A673 (cell line): Measurements from ENCODE around the gene SCGN. TPM values are rescaled to one million over a fixed set of nuclear protein-coding genes. Genes with fewer than 3 reads are reported as not detected.

Experiments
- BruUV-seq: library from RNA; stranded (reverse); fragments of 400-500 nt; replicated peaks from 2 replicates; lab custom pipeline; 2021; lab: Mats Ljungman, UMichigan
- CTCF ChIA-PET: fragments of 300-600 bp; sonication (Branson Sonifier 250); formaldehyde crosslinking; loops from one replicate; lab custom pipeline; 2022; ENCODE audit warnings: antibody characterized with exemption; lab: Charles Lee
- POLR2A ChIA-PET: fragments of 300-600 bp; sonication (Branson Sonifier 250); formaldehyde crosslinking; loops from one replicate; lab custom pipeline; 2022; ENCODE audit warnings: antibody characterized with exemption; ENCODE audit not compliant: low non-redundant PET; lab: Charles Lee
- DNase-seq: peaks from one replicate; pipeline ENCODE4 v3.0.0-alpha.2; 2015; ENCODE audit warnings: low spot score
- H3K27ac ChIP-seq: fragments of 200-600 bp; sonication (generic); 2 replicates; pipeline ENCODE4 v1.5.1; 2016; ENCODE audit warnings: mixed run types, low read depth, mild to moderate bottlenecking, mixed read lengths, antibody characterized with exemption, low read length; ENCODE audit not compliant: poor library complexity, severe bottlenecking
- H3K27me3 ChIP-seq: fragments of 200-600 bp; sonication (generic); replicated peaks from 2 replicates; pipeline ENCODE4 v1.6.1; 2017; ENCODE audit warnings: mixed run types, low read depth, mild to moderate bottlenecking, mixed read lengths, antibody characterized with exemption, low read length; ENCODE audit not compliant: insufficient read depth, poor library complexity
- H3K36me3 ChIP-seq: fragments of 200-600 bp; sonication (generic); 2 replicates; pipeline ENCODE4 v1.6.1; 2016; ENCODE audit warnings: mixed run types, mild to moderate bottlenecking, mixed read lengths, antibody characterized with exemption, low read length; ENCODE audit not compliant: insufficient read depth, poor library complexity, severe bottlenecking
- H3K4me1 ChIP-seq: fragments of 200-600 bp; sonication (generic); 2 replicates; pipeline ENCODE4 v1.6.1; 2017; ENCODE audit warnings: mixed run types, mild to moderate bottlenecking, mixed read lengths, antibody characterized with exemption, low read length; ENCODE audit not compliant: insufficient read depth, poor library complexity, severe bottlenecking
- H3K4me3 ChIP-seq: fragments of 200-600 bp; sonication (generic); 2 replicates; pipeline ENCODE4 v1.5.1; 2016; ENCODE audit warnings: low read depth, mixed run types, mild to moderate bottlenecking, mixed read lengths, low read length; ENCODE audit not compliant: poor library complexity, severe bottlenecking
- H3K9me3 ChIP-seq: fragments of 200-600 bp; sonication (generic); 2 replicates; pipeline ENCODE4 v1.6.1; 2016; ENCODE audit warnings: mixed run types, low read depth, mild to moderate bottlenecking, mixed read lengths, antibody characterized with exemption, low read length; ENCODE audit not compliant: poor library complexity, severe bottlenecking
- CTCF ChIP-seq: fragments of 300-800, 200-600 bp; sonication (generic); conservative IDR thresholded peaks from 2 replicates; pipeline ENCODE4 v1.5.1; 2017; ENCODE audit warnings: low read depth, mild to moderate bottlenecking, antibody characterized with exemption, low read length, moderate library complexity, mixed read lengths
- EZH2 ChIP-seq: fragments of 200-600 bp; sonication (generic); IDR thresholded peaks from 2 replicates; pipeline ENCODE4 v1.6.1; 2017; ENCODE audit warnings: borderline replicate concordance, low read depth, mild to moderate bottlenecking, mixed read lengths, antibody characterized with exemption, low read length; ENCODE audit not compliant: poor library complexity, severe bottlenecking
- intact Hi-C: fragments of 100-400 bp; cut with micrococcal nuclease; formaldehyde crosslinking; loops from one replicate; pipeline ENCODE4 v1.10.0; 2022; ENCODE audit not compliant: unreplicated experiment
- total RNA-seq: library from RNA; stranded (reverse); gene quantifications from 2 replicates; pipeline ENCODE4 v1.2.3, GENCODE V29; 2021

Gene SCGN
- total RNA-seq, 1 experiment from 2014 or later: not detected

- Histone ChIP-seq H3K36me3 (no peaks in the 10 kb centered on the region), H3K27ac (no peak overlapping the region), H3K9me3 (no peaks in the 10 kb centered on the region), H3K27me3 (no peaks in the 10 kb centered on the region), H3K4me1 (no peaks in the 10 kb centered on the region), H3K4me3 (no peak overlapping the region)
- BruUV-seq: no TSS peak
- no peak for TF ChIP-seq CTCF
- no peak for TF ChIP-seq EZH2
- intact Hi-C loops: no loop called here
- DNase-seq: no peak
- ChIA-PET POLR2A (no interaction called here), CTCF (interaction anchor here (0.6 kb wide), 2 partner anchors 147 to 352 kb away, joined by 3 to 4 read pairs; no protein-coding TSS in a partner anchor)
Measured at GRCh38 chr6:25617997-25618396, 34.0 kb upstream of the SCGN start.

GRCh38 chr6:25619217-25619616 lies 32.8 kb upstream of the SCGN start:
- no peaks in the 10 kb centered on the region for H3K9me3 ChIP-seq
- TF ChIP-seq EZH2: no peak
- TF ChIP-seq CTCF: no peak
- no peaks in the 10 kb centered on the region for H3K36me3 ChIP-seq
- no peak for DNase-seq
- ChIA-PET POLR2A (no interaction called here), CTCF (no interaction called here)
- intact Hi-C loops: no loop called here
- H3K4me1 ChIP-seq: no peaks in the 10 kb centered on the region
- H3K4me3 ChIP-seq: no peak overlapping the region
- H3K27ac ChIP-seq: no peak overlapping the region
- BruUV-seq: no TSS peak
- no peaks in the 10 kb centered on the region for H3K27me3 ChIP-seq

- no peaks in the 10 kb centered on the region for H3K36me3 ChIP-seq
- H3K27ac ChIP-seq: no peak overlapping the region
- no peaks in the 10 kb centered on the region for H3K4me1 ChIP-seq
- no peak for TF ChIP-seq CTCF
- no peak for TF ChIP-seq EZH2
- no peak overlapping the region for H3K4me3 ChIP-seq
- H3K9me3 ChIP-seq: no peaks in the 10 kb centered on the region
- no peaks in the 10 kb centered on the region for H3K27me3 ChIP-seq
- intact Hi-C loops: no loop called here
- no TSS peak for BruUV-seq
- no peak for DNase-seq
- ChIA-PET CTCF (no interaction called here), POLR2A (interaction anchor here (0.6 kb wide), 1 partner anchor 265 kb away, joined by 3 read pairs; no protein-coding TSS in a partner anchor)
Measured at GRCh38 chr6:25620391-25620790, 31.6 kb upstream of the SCGN start.
